HG03460 (cell line): ENCODE data around the gene VAV3.
"Not testable (repeated sequence)": the region's sequence is repeated elsewhere in the genome, so short reads cannot be mapped to it uniquely, and the experiment has no call there.

Experiments
- ATAC-seq: cut with Tn5 transposase; IDR thresholded peaks from one replicate; pipeline ENCODE4 v1.9.1; 2021; ENCODE audit not compliant: unreplicated experiment

VAV3 gene, protein sequence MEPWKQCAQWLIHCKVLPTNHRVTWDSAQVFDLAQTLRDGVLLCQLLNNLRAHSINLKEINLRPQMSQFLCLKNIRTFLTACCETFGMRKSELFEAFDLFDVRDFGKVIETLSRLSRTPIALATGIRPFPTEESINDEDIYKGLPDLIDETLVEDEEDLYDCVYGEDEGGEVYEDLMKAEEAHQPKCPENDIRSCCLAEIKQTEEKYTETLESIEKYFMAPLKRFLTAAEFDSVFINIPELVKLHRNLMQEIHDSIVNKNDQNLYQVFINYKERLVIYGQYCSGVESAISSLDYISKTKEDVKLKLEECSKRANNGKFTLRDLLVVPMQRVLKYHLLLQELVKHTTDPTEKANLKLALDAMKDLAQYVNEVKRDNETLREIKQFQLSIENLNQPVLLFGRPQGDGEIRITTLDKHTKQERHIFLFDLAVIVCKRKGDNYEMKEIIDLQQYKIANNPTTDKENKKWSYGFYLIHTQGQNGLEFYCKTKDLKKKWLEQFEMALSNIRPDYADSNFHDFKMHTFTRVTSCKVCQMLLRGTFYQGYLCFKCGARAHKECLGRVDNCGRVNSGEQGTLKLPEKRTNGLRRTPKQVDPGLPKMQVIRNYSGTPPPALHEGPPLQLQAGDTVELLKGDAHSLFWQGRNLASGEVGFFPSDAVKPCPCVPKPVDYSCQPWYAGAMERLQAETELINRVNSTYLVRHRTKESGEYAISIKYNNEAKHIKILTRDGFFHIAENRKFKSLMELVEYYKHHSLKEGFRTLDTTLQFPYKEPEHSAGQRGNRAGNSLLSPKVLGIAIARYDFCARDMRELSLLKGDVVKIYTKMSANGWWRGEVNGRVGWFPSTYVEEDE

DNA sequence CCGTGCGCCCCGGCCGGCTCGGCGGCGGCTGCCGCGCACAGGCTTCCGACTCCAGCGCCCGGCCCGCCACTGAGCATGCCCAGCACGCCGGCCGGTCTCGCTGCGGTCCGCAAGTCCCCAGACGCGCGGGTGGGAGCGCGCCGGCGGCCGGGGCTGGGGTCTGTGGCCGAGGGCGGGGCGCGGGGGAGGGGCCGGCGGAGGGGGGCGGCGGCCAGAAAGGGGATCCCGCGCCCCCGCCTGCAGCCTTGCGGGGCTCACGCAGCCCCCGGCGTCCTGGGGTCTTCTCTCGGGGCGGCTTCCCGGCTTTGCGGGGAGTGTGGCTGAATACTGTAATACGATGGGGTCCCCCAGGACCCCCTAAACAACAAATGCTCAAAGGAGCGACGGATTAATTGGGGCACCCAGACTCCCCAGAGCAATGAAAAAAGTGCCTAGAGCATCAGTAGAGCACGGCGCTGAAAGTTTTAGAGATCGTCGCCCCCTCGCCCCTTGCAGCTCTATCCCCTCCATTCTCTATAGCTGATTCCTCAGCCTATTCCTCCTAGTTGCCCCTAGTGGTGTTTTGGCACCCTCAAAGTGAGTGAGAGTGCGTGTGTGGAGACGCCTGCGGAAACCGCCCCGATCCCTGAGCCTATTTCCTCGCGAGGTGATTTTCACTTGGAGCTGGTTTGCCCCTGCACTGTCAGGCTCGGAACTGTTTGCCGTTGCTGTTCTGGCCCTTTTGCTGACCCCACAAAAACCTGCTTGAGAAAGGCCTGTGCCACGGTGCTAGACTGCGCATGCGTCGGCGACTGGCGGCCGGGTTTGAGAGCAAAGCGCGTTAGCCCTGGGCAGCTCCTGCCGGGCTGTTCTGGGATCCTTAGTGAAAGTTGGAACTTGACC is at the start of gene VAV3:
Gene VAV3 (minus strand): TSS at position 71 of the 882 bp plus-strand sequence. CDS start 311 bp downstream, outside the sequence.
- no peak for ATAC-seq

DNA sequence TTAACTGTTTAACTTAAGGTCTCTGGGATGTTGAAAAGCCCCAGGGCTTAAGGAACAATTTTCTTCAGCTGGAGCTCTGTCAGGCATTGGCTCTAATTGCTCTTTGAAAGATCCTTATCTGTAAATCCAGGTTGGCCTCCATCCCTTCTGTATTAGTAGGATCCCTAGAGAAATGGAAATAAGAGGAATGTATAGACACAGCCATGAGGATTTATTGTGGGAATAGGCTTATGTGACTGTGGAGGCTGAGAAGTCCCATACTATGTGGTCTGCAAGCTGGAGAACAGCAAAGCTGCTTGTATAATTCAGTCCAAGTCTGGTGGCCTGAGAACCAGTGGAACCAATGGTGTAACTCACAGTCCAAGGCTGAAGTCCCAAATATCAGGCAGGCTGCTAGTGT is 47.6 kb upstream of the VAV3 start:
- no peak for ATAC-seq

DNA sequence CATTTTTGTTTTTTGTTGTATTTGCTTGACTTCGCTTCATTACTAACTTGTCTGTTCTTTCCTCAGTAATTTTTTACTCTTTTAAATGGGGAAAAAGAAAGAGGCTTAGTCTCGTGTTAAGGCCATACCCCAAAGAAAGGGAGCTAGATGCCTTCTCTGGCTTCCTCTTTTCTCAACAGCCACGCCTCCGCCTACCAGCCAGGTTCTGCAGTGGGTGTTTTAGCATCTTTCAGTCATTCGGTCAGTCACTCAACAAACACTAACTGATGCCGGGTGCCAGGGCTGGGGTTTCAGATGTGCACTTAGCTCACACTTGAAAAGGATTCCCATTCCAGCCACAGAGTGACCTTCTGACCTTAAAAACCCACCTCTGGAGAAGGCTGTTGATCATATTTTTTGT is 46.3 kb upstream of the VAV3 start:
- ATAC-seq: no peak

DNA sequence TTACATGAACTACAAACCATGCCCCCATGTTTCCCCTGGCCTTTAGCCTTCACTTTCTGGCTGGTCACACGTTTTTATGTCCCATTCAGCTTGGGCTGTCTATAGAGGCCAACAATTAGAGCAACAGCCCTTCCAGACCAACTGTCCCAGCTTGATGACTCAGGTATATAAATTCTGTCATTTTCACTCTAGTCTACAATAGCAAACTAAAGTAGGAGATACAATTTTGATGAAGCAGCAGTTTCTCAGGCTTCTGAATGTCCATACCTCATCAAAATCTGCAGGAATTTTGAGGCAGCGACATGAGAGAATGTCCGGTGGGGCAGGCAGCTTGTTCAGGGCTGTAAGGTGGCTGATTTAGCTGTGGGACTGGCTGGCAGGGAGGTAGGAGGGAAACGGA is 45.6 kb upstream of the VAV3 start:
- ATAC-seq: no peak

DNA sequence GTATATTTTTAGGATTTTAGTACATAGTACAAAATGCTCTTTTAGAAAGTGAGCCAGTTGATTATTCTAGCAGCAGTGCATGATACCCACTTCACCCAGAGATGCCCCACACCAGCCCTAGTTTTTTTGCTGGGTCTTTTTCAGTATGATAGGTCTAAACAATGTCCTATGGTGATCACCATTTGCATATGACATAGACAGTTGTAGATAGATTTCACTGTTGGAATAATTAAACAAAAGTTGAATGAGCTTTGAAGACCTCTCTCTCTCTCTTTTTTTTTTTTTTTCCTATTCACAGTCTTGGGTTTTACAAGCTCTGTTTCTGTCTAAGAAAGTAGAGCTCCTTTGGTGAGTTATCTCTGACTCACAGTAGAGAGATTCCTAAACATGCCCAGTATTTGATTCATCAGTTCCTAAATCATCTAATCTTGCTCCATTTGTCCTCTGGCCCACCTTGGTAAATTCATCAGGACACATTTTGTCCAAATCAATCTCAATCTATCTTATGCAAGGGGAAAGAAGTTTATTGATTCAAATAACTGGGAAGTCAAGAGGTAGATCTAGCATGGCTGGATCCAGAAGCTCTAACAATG is 44.7 kb upstream of the VAV3 start:
- ATAC-seq: no peak

DNA sequence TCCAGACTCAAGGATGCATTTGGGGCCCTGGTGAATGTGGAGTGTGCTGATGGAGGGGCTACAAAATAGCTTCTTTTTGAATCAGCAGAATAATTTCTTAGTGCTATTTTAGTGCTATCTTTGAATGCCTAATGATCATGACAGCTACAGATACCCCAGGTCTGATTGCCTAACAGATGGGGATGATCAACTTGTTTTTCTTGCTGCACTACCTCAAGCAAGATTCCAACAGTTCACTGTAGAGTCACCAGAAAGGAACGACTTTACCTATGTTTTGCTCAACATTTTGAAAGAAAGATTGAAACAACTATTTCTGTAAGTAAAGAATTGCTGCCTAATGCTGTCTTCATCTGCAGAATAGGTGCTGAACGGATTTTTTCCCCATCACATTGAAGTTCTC is 42.6 kb upstream of the VAV3 start:
- no peak for ATAC-seq

DNA sequence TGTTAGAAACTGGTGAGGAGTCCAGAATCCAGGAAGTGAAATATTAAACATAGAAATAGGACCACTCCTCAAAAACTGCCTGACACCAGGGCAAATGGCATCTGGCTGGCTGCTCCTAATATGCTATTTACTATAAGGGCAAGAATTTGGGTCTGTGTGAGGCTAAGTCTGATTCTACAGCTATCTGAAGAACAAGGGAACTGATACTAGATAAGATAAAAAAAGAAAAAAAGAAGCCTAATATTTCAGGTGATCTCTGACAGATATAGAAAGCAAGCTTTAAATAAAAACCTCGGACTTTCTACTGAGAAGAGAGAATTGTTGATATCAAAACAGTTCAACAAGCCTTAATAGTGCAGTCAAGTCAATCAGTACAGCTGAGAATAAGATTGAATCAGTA is 42.1 kb upstream of the VAV3 start:
- no peak for ATAC-seq

DNA sequence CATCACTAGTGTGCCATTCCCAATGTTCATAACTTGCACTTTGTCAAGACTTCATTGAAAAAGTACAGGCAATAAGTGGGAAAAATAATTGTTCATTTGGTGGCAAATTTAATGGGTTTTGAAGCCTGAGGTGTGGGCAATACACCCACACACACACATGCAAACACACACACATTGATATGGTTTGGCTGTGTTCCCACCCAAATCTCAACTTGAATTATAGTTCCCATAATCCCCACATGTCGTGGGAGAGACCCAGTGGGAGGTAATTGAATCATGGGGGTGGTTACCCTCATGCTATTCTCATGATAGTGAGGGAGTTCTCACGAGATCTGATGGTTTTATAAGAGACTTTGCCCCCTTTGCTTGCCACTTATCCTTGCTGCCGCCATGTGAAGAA is 39.9 kb upstream of the VAV3 start:
- not testable (repeated sequence) for ATAC-seq

DNA sequence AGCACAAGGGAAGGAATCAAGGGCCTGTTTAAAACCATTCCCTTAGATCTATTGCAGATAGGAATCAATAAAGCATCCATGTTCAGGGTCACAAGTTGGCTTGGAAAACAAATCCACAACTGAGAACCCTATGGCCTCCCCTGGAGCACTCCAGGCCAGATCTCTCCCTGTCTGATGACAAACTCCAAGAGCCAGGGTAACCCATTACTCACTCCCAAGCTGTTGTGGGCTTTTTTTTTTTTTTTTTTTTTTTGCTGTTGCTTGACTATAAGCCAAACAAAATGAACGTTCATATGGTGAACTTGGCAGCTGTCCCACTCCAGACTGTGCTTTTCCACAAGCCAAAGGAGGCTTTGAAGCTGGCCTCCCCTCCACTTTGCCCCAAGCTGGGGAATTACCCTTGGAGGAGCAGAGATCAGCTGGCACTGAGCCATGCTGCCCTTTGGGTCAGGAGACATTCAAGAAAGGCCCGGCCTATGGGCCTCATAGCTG is 35.7 kb upstream of the VAV3 start:
- ATAC-seq: no peak

DNA sequence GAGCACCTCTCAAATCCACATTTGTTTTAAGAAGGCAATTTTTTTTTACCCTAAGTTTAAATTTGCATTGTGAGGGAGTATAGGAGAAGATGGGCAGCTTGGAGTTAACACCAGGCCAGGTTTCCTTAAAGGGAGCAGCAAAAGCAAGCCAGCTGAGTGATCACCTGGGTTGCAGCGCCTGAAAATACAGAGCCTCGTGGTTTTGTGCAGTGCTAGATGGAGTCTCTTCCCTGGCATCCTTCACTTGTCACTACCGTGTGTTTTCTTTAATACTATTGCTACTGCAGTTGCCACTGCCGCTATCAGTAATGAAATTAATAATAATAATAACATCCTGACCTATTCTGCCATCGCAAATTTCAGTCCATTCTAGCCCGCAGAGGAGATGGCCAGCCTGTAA is 35.2 kb upstream of the VAV3 start:
- no peak for ATAC-seq

DNA sequence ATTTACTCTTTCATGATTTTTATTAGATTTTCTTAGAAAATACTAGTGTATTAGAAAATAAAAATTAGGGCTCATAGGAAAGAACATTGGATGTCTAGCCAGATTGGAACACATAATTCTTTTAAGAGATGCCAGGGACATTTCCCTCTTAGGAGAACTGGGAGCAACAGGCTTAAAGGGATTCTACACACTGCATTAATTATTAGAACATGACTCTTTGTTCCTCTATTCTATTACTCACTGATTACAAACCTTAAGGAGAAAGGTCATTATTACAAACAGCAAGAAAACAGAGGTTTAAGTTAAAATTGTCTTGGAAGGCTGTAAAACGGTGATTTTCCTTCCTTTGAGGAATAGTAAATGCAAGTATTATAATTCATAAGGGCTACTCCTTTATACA is 32.9 kb upstream of the VAV3 start:
- ATAC-seq: no peak

DNA sequence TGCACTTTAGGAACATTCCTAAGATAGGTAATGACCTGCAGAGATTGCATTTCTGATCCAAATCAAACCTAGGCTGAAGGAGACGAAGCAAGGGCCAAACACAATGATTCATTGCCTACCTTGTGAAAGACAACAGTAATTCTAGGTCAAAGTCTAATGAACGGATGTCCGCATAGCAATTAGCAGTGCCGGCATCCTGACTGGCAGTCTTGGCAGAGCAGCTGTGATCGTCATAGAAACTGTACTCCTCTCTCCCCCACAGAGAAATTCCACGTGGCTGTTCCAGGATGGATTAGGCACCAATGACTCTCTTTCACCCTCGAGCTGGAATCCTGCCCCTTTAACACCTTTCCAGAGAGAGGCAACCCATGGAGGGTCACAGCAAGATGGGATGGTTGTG is 28.9 kb upstream of the VAV3 start:
- no peak for ATAC-seq

DNA sequence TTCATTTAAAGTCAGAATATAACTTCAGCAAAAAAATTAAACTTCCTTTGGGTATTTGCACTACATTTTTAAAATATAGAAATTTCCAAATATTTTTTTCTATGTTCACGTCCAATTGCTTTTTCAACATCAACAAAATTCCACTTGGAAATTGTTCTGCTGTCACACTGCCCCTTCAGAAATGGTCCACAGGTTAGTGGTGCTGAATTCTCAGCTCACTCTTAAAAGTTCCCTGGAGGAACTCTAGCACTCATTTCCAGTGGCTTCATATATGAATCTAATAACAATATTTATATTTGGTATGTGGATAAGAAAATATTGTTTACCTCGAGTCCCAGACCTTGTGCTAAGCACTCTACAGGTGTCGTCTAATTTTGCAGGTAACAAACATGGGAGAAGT is 27.4 kb upstream of the VAV3 start:
- no peak for ATAC-seq

DNA sequence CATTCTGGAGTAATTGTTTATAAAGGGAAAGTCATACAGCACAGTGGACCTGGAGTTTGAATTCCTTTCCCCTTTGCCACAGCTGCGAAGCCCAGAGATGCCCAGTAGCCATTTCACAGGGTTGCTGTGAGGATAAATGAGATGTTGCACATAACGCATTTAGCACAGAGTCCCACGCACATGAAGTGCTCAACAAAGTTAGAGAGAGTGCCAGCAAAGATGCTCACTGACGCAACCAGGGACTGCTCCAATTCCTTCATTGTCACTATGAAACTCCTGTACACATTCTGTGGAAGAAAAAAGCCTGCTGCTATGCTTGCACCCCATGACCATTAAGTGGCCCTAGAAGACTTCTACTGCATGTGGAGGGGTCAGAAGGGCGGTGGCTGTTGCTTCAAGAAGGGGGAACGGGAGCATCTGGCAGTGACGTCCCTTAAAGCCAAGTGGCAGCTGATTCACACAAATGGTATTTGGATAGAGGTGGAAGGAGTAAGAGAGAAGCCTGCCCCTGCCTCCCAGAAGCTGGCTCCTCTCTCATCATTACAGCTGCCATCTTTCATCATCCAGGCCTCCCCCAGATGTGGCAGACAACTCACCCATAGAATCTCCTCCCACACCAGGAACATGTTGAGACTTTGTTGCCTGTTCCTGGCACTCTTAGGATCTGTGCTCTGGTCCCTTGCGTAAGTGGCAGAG is 26.5 kb upstream of the VAV3 start:
- ATAC-seq: no peak

DNA sequence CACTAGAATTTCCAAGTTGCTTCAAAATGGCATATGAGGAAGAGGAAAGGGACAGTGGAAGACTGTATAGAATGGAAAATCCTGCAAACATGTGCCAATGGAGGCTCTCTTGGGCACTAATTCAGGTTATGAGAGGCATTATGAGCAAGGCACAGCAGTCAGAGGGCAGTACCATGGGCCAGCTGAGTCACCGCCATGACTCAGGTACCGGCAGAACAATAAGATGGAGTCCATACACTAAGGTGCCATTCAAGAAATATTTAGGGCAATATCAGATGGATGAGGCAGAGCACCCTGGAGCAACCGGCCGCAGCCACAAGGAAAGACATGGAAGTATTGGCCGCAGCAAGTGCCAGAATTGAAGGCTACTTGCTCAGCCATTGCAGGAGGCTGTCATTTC is 25.6 kb upstream of the VAV3 start:
- ATAC-seq: no peak

DNA sequence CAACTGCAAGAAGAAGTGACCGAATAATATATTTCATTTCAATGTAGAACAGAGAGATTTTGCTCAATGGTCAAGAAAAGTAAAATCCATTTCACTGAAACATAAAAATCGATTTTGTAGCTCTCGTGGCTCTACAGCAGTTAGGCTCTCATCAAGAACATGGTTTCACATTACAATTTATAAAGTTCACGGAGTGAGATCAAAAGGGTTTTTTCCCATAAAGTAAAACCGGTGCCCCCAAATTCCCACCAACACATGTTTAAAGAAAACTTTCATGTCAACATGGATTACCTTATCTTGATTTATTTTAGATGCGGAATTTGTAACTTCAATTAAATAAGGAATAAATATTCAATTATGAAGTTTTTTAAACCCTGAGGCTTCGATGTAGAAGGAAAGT is 16.3 kb upstream of the VAV3 start:
- no peak for ATAC-seq

DNA sequence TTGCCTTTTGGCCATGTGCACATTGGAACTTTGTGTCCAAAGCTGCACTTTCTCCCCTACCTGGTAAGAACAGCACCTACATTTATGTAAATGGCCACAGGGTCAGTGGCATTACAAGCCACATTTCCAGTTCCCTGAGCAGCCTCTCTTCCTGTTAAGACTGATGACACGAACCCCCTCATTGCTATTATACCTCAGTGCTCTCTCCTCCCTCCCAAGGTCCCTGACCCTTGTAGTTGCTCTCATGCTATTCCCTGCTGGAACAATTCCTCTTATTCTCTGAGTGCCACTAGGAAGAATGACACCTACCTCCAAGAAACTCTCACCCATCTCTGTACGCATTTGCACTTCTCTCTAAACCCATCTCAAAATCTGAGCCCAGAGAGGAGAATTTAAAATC is 14.9 kb upstream of the VAV3 start:
- no peak for ATAC-seq

DNA sequence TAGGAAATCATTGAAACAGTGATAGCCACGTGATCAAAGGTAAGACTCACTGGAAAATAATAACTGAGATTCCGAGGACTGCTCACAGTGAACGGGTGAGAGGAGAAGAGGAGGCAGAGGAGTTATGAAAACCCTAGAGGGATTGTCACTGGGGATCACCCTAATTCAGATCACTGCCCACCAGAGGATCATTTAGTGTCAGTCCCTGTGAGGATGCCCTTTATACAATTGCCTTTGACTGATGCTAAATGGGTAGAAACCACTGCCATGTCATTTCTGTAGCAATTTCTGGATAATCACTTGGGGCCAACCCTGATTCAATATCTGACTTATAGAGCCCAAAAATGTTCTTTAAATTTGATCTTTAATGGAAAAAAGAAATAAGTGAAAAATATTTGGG is 14.1 kb upstream of the VAV3 start:
- ATAC-seq: no peak

DNA sequence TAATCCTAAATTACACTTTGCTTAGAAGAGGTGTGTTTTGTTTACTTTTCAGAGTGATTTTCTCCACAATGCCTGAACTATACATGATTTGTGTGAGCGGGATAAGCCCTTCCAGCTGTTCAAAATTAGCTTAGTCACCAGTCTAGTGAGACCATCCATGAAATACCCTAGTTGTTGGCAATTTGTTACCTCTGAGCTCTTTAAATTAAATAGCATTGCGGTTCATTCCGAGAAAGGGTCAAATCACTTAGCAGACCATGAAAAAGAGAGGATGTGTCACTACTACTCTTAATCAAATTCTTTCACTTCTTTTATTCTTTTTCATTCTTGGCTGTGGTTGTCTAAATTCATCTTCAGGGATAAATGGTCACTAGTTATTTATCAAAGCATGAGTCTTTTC is 11.9 kb upstream of the VAV3 start:
- no peak for ATAC-seq

DNA sequence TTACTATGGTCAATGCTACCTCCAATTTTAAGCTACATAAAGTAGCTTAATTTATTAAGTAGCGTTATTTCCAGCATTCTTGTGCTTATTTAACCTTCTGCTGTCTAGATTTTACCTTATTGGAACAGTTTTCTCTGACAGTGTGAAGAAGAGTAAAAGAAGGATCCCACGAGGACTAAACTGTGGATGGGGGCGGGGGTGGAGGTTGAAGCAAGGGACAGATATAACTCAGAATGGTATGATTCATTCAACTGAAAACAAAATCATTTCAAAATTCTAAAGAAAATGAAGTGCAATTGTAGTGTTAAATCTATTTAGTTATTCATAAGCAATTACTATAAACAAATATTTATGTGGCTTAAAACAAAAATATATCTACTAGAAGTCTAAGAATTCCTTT is 11.5 kb upstream of the VAV3 start:
- ATAC-seq: no peak
